NCI-H345 (cell line): ENCODE data around the gene EVA1C.
"Not testable (repeated sequence)": the region's sequence is repeated elsewhere in the genome, so short reads cannot be mapped to it uniquely, and the experiment has no call there.

Experiments used
- DNase-seq: peaks from one replicate; lab custom pipeline; 2025; lab: John Stamatoyannopoulos, UW

EVA1C gene

DNA sequence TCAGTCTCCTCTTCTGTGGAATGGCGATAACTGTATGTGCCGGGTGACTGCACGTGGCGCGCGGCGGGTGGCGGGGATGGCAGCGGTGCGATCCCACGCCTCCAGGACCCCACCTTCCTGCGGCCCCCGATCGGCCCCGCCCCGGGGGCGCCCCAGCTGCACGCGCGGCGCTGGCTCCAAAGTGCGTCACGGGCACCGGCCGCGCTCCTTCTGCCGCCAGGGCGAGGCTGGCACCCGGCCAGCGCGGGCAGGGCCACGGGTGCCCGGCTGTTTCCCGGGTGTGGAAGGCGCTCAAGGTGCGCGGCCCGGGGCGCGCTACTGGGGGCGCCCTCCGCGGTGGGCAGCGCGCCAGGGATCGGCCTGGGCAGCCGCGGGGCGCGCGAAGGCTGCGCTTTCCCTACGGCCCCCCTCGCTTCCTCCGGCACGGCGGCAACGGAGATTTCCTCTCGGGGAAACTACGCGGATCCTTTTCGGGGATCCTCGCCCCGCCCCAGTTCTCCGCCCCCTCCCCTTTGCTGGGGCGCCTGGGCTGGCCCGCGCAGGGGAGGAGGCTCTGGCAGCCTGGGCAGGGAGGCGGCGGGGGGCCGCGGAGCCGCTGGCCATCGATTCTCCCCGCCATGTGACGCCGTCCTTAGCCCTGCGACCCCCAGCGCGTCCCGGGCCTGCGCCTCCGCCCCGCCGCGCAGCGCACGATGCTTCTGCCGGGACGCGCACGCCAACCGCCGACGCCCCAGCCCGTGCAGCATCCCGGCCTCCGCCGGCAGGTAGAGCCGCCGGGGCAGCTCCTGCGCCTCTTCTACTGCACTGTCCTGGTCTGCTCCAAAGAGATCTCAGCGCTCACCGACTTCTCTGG is at the start of gene EVA1C:
Gene EVA1C, plus strand, starts transcription at position 545 of the 853 bp plus-strand sequence. Its CDS starts 148 bp downstream, at position 693.
- DNase-seq, result peak; percentile 64

GRCh38 chr21:32364387-32364786 is 48.1 kb upstream of the EVA1C start:
- DNase-seq, result no peak

DNA sequence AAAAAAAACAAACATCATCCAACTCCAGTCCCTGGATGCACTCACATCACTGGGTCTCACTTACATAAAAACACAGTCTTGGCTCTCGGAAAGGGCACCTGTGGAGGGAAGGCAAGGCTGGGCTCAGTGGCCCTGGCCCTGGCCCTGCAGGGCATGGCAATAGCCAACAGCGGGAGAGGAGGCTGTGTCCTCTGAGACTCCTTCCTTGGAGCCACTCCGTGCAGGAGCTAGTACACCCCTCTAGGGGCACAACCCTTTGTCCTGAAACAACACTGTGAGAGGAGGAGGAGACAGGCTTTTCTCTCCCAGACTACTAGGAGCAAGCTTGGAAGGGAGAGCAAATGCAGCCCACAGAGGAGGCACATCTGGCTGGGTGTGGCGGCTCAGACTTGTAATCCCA is 47.7 kb upstream of the EVA1C start:
- no peak for DNase-seq

DNA sequence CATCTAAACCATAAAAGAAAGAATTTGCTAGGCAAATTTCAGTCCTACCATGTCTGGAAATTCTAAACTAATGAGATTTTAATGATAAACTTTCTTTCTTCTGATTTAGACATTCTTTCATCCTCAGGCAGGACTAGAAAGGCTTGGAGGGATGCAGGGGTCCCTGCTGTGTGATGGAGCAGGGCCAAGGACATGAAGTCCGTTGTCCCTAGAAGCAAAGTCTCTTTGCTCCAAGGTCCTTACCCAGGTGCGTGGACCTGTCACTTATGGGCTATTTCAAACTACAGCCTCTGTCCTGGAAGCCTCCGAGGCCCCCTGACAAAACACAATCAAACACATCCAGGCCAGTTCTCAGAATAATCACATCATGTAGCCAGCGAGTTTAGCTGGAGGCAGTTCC is 46.3 kb upstream of the EVA1C start:
- no peak for DNase-seq

GRCh38 chr21:32367158-32367557 is 45.3 kb upstream of the EVA1C start:
- no peak for DNase-seq

GRCh38 chr21:32368386-32368785 is 44.1 kb upstream of the EVA1C start:
- no peak for DNase-seq

DNA sequence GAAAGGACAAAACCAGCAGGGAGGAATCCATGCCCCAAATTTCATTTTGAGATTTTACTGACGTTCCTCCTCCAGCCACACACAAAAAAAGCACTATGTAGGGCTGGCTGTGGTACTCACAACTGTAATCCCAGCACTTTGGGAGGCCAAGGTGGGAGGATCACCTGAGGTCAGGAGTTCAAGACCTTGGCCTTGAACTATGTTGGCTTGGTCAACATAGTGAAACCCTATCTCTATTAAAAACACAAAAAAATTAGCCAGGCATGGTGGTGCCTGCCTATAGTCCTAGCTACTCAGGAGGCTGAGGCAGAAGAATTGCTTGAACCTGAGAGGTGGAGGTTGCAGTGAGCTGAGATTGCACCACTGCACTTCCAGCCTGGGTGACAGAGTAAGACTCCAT is 43.5 kb upstream of the EVA1C start:
- DNase-seq, result not testable (repeated sequence)

DNA sequence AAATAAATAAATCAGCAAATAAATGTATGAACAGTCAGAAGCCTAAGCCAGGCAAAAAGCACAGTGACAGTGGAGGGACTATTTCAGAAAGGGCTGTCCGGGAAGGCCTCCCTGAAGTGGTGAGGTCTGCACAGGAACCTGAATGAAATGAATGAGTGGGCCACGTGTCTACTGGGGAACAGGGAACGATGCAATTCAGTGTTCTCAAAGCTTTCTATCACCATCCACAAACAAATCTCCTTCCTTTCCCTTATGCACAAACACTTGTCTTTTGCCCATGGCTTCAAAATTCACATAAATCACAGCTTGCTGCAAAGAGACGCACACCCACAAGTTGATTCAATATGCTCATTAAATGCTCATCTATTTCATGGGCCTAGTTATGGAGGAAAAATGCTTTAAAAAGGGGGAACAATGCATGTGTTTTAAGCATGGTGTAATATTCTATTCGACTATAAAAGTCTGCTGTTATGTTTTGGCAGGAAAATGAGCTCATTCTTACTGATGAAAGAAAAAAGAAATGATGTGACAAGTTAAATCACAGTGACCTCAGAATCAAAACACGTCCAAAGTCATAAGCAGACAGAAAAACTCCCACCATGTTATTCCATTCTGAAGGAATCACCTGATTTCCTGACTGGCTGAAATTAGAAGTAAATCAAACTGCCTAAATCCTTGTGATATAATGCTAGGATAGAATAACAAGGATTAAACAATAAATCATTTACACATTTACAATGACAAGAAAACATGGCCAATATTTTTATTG is 41.3 kb upstream of the EVA1C start:
- DNase-seq, result no peak

DNA sequence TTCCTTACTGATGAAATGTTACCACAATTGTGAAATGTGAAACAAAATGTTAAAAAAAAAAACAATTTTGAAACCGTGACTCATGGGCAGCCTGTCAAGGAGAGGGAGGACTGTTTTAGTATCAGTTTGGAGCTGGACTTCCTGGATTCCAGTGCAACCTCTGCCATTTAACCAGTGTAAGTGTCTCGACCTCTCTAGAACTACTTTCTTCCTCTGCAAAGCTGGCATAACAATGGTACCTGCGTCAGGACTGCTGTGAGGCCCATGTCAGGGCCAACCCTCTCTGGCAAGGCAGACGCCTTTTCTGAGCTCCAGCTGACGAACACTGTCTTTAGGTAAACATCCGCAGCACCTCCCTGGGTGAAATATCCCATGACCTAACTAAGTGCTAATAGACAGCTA is 40.6 kb upstream of the EVA1C start:
- no peak for DNase-seq

DNA sequence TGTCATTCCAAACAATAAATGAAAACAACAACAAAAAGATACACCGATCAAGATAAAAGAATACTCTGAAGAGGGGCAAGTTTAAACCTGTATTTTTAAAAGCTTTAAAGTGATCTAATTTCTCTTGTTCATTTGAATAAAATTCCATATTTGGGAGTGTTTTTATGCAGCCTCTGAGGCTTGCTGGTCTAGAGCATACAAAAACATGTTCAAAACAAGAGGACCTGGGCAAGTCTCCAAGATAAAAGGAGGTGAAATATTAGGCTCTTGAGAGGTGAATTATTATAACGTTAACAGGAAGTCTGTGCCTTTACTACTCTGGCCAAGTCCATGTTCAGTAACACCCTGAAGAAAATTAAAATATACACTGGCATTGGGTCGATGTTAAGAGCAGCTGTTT is 39.8 kb upstream of the EVA1C start:
- DNase-seq, result no peak

DNA sequence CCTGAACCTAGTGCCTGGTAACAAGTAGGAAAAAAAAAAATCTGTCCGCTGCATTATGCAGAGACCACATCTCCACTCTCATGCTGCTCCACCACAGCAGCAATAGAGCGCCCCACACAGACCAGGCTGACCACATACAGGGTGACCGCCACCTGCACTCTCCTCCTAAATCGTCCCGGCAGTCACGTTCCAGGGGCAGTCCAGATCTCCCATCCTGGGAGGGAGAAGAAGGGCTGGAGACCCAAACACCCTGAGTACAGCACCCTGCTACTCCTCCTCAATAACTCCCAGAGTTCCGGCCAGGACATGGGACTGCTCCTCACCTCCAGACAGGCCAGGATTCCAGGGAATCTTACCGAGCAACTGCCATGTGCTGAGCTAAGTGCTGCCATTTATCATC is 35.0 kb upstream of the EVA1C start:
- DNase-seq, result no peak

DNA sequence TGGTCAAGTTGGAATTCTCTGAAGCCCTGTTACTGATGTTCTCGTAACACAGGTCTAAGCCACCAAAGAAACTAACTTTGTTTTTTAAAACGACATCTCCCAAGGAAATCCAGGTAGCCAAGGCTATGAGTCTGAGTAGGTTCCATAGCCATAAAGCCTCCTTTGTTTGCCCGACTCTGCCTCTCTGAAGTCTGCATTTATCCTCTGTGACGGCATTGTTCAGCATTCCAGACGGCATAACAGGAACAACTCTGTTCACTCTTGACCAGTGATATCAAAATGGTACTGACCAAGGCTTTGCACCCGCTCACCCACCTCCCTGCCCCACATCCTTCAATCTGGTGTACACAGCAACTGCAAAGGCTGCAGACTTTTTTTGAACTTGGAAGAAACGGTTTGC is 34.5 kb upstream of the EVA1C start:
- no peak for DNase-seq

DNA sequence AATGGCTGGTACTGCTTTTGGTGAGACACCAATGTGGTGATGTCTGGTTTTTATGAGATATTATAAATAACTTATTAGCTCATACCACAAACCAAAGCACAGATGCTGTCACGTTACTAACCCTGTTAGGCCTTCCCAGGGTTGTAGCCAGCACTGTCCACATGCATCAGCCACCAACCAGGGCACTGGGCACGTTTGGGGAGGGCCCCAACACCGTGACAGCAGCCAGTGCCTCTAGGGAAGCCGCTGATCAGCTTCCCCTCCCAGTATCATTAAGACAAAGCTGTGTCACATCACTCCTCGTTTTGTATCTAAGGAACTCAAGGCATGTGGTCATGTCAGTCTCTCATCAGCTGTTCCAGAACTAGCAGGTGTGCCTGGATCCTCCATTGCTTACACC is 33.5 kb upstream of the EVA1C start:
- DNase-seq, result no peak

DNA sequence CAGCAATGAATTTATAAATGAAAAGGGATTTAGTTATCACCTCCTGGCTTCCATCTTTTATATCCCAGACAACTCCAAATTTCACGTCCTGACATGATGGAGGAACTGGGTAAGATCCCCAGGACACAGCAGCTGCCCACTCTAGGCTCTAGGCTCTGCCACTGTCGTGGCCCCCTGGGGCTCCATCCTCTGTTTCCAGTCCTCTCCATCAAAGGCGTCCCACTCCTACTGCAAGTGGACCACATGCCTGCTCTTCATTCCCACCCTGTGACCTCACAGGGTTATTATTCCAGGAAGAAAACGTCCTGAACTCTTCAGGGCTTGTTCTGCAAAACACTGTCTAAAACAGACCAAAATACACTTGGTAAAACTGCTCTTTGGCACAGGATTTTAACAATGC is 31.6 kb upstream of the EVA1C start:
- no peak for DNase-seq

DNA sequence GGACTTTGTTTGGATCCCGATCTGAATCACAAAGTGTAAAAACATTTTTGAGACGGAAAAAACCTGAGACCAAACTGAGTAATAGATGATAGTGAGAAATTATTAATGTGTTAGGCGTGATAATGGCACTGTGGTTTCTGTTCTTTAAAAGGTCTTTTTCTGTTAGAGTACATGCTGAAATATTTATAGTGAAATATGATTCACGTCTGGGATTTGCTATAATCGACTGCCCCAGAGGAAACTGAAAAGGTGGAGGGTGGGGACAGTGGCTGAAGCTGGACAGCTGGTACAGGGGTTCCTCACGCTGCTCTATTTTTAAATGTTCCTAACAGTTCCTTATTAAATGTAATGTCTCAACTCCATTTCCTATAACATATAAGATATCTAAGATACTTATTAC is 30.9 kb upstream of the EVA1C start:
- DNase-seq, result no peak

DNA sequence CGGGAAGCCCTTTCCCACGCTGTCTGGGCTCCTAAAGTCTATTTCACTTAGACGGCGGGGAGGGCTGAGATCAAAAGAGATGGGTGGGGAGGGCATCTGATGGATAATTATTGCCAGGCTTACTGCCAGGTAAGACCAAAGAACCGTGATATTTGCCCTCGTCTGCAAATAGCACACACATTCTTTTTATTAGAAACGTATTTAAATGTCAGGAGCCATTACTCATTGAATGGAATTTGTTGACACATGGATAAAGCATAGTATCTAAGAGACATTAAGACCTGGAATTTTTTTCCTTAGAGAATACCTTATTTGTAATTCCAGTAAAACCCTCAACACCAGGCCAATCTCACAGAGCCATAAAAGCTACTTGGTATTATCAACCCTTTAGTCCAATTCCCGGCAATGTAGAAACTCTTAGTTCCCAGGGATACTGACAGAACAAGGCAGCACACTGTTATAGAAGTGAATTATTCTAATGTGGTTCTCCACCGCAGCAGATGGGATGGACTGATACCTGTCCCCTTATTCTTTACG is 30.3 kb upstream of the EVA1C start:
- no peak for DNase-seq

DNA sequence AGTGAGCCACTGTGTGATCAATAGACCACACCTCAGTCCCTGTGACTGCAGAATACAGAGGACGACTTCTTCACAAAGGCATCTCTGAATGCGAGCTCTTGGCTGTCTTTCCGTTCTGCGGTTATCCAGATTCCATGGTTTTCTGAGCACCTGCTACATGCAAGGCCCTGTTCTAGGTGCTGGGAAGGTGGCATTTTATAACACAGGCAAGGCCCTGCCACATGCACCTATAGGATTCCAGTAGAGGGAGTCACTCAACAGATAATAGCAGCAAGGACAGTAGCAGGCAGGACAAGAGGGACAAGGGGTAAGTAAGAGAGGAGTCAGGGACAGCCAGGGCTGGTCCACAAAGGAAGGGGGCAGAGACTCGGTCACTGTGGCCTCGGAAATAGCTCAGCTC is 28.7 kb upstream of the EVA1C start:
- no peak for DNase-seq

DNA sequence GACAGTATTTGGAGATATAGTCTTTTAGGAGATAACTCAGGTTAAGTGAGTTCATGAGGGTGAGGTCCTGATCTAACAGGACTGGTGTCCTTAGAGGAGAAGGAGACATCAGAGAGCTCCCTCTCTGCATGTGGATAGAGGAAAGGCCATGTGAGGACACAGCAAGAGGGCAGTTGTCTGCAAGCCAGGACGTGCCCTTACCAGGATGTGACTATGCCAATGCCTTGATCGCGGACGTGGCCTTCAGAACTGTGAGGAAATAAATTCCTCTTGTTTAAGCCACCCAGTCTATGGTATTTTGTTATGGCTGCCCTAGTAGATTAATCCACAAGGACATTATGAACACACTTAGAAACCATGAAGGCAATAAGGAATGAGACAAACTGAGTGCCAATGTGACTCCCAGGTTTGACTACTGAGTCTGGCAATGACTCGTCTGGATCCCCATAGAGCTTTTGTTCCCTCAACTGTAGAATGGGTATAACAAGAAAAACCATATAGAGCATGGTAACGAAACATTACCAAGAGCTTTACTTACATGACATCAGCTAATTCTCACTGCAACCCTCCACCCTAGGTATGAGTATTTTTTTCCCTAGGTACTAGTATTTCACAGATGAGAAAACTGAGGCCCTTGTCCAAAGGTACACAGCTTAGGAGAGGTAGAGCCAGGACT is 26.2 kb upstream of the EVA1C start:
- DNase-seq, result no peak

- no peak for DNase-seq
These were observed 25.4 kb upstream of the EVA1C start for GRCh38 chr21:32387151-32387550.

- no peak for DNase-seq
These were observed 24.2 kb upstream of the EVA1C start for GRCh38 chr21:32388306-32388705.

GRCh38 chr21:32389337-32390015 is 23.0 kb upstream of the EVA1C start:
- DNase-seq, result no peak
